Left kidney (tissue), 2 donors: Measurements from ENCODE around the gene SETD1A. TPM values are rescaled to one million over a fixed set of nuclear protein-coding genes. Genes with fewer than 3 reads are reported as not detected.

Source experiments
- DNase-seq: peaks from one replicate; pipeline ENCODE4 v3.0.0-alpha.2; 2013
- polyA plus RNA-seq: library from polyadenylated mRNA; unstranded; fragments of 120-200 nt; gene quantifications from one replicate; pipeline ENCODE4 v1.2.1, GENCODE V29; 2013; ENCODE audit not compliant: insufficient read length

SETD1A gene
- polyA plus RNA-seq, 1 donor, result 17.6 TPM

- DNase-seq, result peak; percentile 81
Observed at GRCh38 chr16:30953511-30954124, 3.9 kb upstream of the SETD1A start.

- DNase-seq, result no peak
Observed at GRCh38 chr16:30954993-30955392, 2.6 kb upstream of the SETD1A start.

- peak; percentile 65 for DNase-seq
Observed at GRCh38 chr16:30956601-30957455, 726 bp upstream of the SETD1A start.

GRCh38 chr16:30958175-30959079 is 873 bp downstream of the SETD1A start:
- DNase-seq, result no peak

- no peak for DNase-seq
Observed at GRCh38 chr16:30961384-30961783, 3.8 kb downstream of the SETD1A start.

- no peak for DNase-seq
Observed at GRCh38 chr16:30963925-30964511, 6.5 kb downstream of the SETD1A start.

- no peak for DNase-seq
Observed at GRCh38 chr16:30964574-30965226, 7.1 kb downstream of the SETD1A start.

GRCh38 chr16:30965436-30965835 is 7.9 kb downstream of the SETD1A start:
- no peak for DNase-seq

- no peak for DNase-seq
Observed at GRCh38 chr16:30966033-30966619, 8.6 kb downstream of the SETD1A start.

GRCh38 chr16:30967795-30968194 is 10.2 kb downstream of the SETD1A start:
- DNase-seq, result no peak

GRCh38 chr16:30969246-30969842 is 11.8 kb downstream of the SETD1A start:
- DNase-seq, result no peak

- no peak for DNase-seq
Observed at GRCh38 chr16:30971298-30971697, 13.7 kb downstream of the SETD1A start.

- DNase-seq, result no peak
Observed at GRCh38 chr16:30972872-30973271, 15.3 kb downstream of the SETD1A start.

GRCh38 chr16:30974348-30974747 is 16.8 kb downstream of the SETD1A start:
- no peak for DNase-seq

- no peak for DNase-seq
Observed at GRCh38 chr16:30976486-30976885, 18.9 kb downstream of the SETD1A start.

GRCh38 chr16:30977502-30977901 is 19.9 kb downstream of the SETD1A start:
- no peak for DNase-seq

- no peak for DNase-seq
Observed at GRCh38 chr16:30979170-30980022, 21.8 kb downstream of the SETD1A start.

- no peak for DNase-seq
Observed at GRCh38 chr16:30980023-30980371, 22.4 kb downstream of the SETD1A start.

- DNase-seq, result no peak
Observed at GRCh38 chr16:30980434-30980833, 22.9 kb downstream of the SETD1A start.

GRCh38 chr16:30980959-30981358 is 23.4 kb downstream of the SETD1A start:
- DNase-seq, result no peak
